Stimulated activated CD4-positive, alpha-beta T cell treated with anti-CD3 and anti-CD28 coated beads, Interleukin-2, amount 100 ng/mL, for 4 hours (primary cell): ENCODE results near the gene MXD4.

Experiments used
- DNase-seq: peaks from one replicate; pipeline ENCODE4 v3.0.0-alpha.2; 2020; ENCODE audit warnings: low read depth

The MXD4 gene, protein sequence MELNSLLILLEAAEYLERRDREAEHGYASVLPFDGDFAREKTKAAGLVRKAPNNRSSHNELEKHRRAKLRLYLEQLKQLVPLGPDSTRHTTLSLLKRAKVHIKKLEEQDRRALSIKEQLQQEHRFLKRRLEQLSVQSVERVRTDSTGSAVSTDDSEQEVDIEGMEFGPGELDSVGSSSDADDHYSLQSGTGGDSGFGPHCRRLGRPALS

DNA sequence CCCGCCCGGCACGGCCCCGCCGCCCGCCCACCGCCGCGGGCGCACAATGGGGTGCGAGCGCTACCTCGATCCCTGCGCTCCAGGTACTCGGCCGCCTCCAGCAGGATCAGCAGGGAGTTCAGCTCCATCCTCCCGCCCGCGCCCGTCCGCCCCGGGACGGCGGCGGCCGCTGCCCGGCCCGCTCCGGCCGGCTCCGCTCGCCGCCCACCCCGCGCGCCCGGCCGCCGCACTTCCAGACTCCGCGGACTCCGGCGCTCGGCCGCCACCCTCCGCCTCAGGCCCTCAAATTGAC lies at the start of gene MXD4:
MXD4 (minus strand) TSS at position 257 of the 292 bp plus-strand sequence; CDS start at position 128, 129 bp downstream.
- no peak for DNase-seq

DNA sequence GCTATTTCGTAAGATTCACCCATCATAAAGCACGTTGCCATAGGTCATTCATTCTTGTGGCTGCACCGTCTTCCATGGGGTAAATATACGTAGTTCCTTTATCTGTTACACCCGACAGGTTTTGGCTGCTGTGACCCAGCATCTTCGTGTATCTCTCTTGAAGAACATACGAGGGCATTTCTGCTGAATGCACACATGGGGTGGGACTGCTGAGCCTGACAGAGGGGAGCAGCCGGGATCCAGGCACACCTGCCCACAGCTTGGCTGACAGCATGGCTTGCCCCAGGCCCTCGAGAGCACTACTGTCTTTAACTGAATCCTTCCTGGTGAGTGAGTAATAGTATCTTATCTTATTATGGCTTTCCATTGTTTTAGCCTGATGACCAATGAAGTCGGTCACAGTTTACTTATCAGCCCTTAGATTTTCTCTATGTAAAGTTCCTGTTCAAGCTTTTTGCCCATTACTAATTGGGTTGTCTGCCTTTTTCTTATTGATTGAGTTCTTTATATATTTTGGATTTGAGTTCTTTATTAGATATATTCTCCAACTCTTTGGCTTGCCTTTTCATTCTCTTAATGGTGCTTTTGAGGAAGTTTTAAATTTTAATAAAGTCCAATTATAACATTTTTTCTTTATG lies 45.0 kb upstream of the MXD4 start:
- no peak for DNase-seq

DNA sequence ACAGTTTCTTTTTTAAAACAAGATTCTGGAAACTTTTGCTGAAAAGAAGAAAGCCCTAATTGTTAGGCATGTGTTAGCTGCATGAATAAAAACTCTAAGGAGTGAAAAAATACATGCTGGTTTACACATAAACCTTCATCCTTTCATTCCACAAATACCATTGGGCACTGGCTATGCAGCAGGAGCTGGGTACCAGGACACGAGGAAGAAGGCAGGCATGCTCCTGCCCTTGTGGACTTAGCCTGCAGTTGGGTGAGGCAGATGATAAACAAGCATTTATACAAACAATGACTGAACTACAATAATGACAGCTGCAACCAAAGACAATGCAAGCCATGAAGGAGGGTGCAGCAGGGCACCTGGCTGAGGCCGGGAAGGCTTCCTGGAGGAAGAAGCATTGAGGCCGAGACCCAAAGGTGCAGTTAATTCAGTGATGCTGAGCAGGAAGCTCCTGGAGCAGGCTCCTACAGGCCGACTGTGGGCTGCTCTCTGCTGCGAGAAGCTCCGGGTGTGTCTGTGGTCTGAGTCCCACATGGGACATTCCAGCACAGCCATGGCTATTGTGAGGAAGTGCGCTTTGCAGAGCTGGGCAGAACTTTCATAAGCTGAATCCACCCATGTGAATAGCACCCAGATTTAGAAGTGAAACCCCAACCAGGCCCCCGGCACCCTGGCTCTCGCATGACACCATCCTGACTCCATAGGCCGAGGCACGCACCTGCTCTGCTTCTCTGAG lies 44.0 kb upstream of the MXD4 start:
- DNase-seq: no peak

DNA sequence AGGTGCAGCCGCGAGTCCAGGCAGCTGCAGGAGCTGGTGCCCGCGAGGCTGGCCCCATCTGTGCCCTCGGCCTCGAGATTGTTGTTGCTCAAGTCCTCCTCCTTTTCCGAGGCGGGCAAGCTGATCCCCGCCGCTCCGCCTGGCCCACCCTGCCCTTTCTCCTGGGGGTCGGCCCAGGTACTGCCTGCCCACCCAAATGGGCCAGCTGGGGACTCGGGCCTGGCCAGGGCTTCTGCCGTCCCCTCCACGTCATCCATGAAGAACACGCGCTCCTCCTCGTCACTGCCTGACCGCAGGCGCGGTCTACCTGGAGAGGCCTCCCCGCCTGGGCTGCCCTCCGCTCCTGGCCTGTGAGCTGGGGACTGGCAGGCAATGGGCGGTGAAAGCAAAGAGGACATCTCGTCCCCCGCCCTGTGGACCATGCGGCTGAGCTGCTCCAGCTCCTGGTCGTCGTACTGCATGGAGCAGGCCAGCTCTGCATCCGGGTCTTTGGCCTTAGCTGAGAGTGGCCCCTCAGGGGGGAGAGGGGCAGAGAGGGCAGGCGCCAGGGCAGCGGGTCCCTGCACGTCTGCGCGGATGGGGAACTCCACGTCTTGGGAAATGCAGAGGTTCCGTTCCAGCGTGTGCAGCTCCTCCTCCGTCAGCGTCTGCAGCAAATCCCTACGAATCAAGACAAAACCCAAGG lies 43.1 kb upstream of the MXD4 start:
- no peak for DNase-seq

DNA sequence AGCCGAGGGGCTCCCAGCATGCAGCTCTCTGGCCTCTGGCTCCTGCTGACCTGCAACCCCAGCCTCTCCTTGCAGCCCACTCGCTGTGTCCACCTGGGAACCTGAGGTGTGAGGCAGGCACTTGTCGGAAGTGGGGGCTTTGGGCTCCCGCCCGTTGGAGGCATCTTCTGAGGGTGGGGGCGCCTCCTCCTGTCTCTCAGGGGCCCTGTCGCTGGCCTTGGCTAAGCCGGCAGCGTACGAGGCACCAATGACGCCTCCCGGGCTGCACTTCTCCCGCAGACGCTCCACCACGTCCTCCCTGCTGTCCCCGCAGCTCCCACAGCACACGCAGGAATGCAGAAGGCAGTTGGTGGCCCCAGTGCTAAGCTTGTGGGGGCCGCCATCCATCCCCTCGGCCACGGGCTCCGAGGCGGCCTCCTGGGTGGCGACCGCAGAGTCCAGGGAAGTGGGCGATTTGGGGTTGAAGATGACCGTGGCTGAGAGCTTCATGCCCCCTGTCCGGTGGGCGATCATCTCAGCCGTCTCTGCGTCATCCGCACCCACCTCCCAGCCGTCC lies 42.5 kb upstream of the MXD4 start:
- DNase-seq: no peak

DNA sequence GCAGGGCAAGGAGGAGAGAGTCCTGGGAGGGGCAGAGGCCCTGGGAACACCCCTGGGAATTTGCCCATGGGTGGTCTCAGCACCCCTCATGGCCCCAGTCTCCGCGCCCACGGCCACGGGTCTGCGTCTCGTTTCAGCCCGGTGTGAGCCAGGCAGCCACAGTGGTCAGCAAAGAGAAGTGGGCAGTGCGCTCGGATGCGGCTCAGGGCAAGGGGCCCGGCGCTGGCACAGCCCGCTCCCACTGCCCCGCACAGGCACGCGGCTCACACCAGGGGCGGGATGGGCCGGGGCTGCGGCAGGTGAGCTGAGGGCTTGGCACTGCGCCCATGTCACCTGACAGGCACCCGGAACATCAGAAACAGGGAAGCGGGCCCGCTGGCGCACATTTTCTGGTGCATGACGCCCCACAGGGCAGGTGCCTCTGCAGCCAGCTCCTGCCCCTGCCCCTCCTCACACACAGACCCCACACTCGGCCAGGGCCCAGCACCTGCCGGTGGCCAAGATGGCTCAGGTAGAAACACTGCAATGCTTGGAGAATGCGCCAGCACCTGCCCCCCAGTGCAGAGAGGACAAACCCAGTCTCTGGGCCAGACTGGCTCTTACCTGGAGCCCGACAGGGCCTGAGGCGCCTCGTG lies 41.9 kb upstream of the MXD4 start:
- DNase-seq: no peak

DNA sequence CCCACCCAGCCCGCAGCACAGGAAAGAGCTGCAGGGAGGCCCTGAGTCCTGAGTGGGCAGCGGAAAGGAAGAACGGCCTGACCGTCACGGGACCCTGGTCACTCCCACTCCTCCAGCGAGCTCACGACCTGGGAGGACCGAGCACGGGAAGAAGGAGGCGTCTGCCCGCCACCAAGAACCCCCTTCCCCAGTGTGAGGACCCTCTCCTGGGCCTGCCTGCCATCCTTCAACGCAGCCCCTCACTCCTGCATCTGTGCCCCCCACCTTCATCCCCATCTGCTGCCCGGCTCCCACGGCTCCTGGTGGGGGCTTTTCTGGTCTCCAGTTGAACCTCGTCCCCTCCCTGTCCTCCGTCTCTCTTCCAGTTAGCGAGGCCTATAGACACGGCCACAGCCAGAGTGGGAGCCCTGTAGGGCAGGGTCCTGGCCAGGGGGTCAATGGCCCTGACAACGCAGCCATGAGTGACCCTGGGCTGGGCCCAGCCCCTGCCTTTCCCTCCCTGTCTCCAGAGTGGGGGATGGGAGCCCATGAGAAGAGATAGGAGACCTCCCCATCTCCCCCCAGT lies 41.3 kb upstream of the MXD4 start:
- no peak for DNase-seq

DNA sequence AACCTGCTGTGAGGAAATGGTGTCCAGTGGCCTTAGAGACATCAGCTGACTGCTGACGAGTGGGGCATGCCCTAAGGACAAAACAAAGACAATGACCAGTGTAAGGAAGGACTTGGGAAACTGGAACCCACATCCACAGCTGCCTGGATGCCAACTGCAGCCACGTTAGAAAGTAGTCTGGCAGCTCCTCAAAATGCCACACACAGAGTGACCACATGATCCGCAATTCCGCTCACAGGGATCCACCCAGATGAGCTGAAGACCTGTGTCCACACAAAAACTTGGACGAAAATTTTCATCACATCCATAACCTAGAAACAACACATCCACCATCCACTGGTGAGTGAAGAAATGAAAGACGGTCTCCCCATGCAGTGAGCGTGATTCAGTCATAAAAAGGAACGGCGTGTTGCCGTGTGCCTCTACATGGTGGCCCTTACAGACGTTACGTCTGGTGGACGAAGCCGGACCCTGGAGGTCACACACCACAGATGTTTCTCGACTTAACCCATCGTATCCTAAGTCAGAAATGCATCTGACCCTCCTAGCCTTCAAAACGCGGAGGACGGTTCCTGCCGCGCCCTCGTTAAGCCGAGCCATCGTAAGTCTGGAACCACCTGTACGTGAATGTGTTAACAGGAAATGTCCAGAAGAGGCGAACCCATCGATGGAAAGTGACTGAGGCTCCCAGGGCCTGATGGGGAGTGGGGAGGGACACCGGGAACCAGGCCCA lies 40.6 kb upstream of the MXD4 start:
- DNase-seq: no peak

DNA sequence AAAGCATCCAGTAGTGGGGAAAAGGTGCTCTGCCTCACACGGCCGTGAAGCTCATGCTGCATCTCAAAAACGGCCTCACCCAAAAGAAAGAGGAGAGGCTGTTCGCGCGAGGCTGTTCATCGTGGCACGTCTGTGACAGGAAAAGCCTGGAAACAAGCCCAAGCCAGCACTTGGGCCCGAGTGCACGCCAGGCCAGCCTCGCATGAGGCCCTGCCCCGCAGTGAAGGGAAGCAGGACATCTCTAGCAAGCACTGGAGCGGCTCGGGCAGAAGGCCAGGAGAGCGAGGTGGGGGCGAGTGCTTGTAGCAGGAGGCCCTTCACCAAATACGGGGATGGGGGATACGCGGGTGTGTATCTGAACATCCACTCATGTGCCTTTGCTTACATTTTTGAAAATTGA lies 39.9 kb upstream of the MXD4 start:
- no peak for DNase-seq

DNA sequence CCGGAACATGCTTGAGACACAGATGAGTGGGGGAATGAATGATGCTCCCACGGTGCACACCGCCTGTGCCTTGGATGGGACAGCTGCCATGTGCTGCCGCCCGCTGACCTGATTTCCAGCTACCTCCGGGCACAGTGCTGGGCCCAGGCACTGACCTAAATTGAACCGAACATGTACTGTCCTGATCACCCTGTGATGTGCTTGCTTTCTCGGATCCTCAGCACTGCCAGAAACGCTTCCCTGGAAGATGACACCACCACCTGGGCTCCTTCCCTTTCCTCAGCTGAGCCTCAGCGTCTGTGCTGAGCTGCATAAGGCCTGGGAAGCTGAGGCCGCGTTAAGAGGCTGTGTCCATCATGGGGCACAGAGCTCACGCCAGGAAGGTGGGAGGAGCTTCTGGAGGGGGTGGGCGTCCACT lies 39.3 kb upstream of the MXD4 start:
- DNase-seq: no peak

DNA sequence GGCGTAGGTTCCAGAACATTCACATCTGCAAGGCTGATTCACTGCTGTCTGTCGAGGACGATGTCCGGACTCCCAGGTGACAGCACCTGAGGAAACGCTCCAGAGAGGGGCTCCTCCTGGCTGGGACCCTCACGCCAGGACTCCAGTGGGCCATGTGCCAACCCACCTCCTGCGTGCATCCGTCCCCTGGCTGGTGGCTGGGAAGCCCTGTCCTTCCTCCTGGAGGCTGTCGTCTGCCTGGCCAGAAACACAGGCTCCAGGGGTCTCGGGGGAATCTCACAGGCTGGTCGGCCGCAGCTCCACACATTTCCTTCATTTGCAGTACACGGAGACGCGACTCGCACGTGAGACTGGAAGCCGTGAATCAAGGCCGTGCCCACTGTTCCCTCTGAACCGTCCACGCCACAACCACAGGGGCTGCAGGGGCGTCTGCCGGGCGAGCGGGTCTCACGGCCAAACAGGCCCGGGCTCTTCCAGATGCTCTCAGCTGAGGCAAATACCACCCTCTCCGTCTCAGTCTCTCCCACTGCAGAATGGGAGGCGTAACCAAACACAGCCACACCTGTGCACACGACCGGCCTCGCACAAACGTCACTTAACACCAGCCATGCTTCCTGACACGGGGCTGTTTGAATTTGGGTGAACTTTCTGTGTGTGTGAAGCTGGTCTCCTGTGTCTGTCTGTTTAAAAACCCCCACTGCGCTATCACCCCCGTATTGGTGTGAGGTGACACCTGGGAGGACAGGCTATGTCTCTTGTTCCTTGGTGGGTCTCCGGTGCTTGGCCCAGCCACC lies 38.7 kb upstream of the MXD4 start:
- no peak for DNase-seq

DNA sequence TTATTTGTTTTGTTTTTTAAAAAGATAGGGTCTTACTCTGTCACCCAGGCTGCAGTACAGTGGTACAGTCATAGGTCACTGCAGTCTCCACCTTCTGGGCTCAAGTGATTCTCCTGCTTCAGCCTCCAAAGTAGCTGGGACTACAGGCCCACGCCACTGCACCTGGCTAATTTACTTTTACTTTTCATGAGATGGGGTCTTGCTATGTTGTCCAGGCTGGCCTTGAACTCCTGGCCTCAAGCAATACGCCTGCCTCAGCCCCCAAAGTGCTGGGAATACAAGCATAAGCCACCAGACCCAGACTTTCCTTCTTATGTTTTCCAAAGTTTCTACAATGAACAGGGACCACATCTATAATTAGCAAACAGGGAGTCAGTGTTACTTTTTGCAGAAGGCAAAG lies 37.9 kb upstream of the MXD4 start:
- no peak for DNase-seq

DNA sequence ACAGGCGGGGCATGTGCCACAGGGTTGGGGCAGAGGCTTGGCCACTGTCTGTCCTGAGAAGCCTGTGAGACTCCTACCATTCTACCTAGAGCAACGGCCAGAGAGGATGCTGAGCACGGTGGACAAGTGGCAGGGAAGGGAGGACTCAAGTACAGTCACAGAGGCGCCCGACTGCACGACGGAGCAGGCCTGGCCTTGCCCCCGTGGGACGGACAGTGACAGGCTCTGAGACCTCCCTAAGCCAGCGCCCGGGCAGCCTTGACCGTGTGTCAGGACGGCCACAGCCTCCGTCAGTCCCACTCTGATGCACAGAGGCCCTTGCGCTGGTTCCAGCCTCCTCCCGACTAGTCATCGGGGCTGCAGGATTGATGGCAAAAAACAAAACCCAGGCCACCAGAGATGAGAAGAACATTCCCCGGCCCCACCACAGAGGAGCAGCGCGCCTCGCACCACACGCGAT lies 36.7 kb upstream of the MXD4 start:
- no peak for DNase-seq

DNA sequence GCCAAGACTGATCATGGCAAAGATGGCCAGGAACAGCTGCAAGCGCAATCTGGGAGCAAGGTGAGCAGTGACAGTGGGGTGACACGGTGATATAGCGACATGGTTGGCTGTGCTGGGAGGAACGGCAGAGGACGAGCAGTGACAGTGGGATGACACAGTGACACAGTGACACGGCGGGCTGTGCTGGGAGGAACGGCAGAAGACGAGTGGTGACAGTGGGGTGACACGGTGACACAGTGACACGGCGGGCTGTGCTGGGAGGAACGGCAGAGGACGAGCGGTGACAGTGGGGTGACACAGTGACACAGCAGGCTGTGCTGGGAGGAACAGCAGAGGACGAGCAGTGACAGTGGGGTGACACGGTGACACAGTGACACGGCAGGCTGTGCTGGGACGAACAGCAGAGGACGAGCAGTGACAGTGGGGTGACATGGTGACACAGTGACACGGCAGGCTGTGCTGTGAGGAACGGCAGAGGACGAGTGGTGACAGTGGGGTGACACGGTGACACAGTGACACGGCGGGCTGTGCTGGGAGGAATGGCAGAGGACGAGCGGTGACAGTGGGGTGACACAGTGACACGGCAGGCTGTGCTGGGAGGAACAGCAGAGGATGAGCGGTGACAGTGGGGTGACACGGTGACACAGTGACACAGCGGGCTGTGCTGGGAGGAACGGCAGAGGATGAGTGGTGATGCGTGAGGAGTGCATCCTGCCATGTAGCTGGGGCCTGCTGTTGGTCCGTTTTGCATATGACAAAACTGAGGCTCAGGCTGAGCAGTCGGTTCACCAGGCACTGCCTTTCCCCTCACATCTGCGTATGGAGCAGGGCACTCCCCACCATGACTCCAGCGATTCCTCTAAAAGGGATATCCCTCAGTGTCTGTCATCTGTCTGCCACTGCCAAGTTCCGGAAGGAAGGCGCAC lies 36.0 kb upstream of the MXD4 start:
- DNase-seq: no peak

DNA sequence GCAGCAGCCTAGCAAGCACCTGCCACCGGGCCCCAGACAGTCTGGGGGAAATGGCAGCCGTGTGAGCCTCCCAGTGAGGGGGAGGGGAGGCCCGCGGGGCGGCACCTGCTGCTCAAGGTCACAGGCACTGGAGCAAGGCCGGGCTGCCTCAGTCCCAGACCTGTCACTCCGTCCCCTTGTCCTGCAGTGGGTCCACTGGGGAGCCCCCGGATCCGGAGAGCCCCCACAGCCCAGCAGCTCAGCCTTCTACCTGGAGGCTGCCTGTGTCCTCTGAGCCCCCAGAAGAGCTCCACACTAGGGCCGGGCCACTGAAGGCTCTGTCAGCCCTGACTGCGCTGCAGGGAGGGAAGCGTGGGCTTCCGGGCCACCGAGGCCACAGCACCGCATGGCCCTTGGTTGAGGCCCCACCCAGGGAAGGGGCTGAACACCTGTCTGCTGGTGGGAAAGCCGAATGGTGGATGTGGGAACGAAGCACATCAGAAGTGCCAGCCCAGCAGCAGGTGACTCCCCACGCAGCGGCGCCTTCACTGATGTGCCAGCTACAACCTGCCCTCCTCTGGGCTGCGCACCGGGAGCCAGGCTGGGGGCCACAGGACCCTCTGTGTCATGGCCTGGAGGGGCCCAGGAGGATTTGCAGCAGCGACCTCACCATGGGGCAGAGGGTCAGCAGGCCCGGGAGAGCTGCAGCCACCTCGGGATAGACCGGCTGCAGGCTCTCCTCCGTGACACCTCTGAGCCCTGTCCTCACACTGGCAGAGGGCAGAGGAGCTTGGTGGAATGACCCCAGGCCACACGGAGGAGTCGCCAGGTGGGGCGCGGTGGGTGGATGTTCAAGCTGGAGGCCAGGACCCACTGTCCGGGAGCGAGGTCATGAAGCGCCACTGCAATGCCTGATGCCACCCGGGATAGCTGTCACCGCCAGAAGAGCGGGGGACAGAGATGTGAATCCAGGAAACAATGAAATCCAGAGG lies 35.0 kb upstream of the MXD4 start:
- no peak for DNase-seq

DNA sequence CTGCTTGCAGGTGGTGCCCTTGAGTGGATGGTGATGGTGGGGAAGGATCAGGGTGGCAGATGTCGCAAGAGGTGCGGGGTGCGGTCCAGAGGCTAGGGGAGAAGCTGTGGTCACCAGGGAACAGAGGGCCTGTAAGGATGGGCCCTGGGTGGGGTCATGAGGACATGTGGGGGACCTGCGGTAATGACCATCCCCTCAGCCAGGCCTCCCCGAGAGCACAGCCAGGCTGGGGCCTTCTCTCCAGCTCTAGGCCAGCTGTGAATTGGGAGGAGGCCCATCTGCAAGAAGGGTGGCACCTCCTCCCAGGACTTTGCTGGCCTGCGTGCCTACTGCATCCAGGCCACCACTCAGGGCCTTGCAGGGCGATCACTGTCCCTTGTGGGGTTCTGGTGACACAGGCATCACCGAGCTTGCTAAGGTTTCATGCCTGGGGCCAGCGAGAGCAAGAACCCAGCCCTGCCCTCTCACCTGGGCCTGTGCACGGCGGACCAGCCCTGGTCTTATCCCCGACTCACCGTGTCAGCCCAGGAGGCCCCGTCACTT lies 34.1 kb upstream of the MXD4 start:
- no peak for DNase-seq

DNA sequence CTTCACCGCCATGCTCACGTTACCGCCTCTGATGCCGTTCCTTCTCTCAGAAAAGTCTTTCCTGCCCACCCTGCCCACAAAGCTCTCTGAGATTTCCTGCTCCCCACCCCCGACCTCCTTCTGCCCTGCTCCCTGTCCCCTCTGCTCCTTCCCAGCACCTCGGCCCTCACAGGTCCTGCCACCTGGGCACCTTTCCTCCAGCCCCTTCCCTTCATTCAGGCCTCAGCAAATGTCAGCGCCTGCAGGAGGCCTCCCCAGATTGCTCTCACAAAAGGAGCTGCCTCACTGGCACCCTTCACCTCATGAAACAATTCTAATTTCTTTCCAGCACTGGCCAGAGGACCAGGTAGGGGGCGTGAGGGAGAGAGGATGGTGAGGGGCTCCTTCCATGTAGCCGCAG lies 33.6 kb upstream of the MXD4 start:
- no peak for DNase-seq

DNA sequence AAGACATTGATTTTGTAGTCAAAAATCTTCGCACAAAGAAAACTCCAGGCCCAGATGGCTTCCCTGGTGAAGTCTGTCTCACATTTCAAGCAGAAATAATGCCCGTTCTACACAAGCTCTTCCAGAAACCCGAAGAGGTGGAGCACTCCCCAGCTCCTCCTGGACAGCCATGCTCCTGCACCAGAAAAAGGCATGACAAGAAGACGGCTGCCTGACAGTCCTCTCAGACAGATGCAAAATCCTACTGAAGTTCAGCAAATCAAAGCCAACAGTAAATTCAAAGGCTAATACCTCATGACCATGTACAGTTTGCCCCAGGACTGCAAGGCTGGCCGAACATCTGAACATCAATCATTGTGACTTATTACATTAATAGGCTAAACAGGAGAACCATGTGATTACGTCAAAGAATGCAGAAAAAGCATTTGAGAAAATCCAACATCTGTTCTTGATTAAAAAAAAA lies 30.8 kb upstream of the MXD4 start:
- no peak for DNase-seq
